B cell (primary cell): Measurements from ENCODE around the gene CELA2A. TPM values are rescaled to one million over a fixed set of nuclear protein-coding genes. Genes with fewer than 3 reads are reported as not detected.
"Not testable (repeated sequence)": the region's sequence is repeated elsewhere in the genome, so short reads cannot be mapped to it uniquely, and the experiment has no call there.

ENCODE experiments used
- ATAC-seq: fragments of 200-7000 bp; cut with Tn5 transposase; one replicate; pipeline ENCODE4 v1.10.0; 2021; ENCODE audit warnings: low read depth, mild to moderate bottlenecking, moderate number of reproducible peaks, moderate library complexity
- CTCF ChIA-PET: fragments of 350-600 bp; sonication (Branson Sonifier 250); formaldehyde crosslinking; loops from one replicate; lab custom pipeline; 2021; ENCODE audit warnings: antibody characterized with exemption, inconsistent platforms; lab: Charles Lee
- POLR2A ChIA-PET: fragments of 350-600 bp; sonication (Branson Sonifier 250); formaldehyde crosslinking; loops from one replicate; lab custom pipeline; 2021; ENCODE audit warnings: antibody characterized with exemption; lab: Charles Lee
- DNase-seq: peaks from one replicate; pipeline ENCODE4 v3.0.0; 2013
- H2AFZ ChIP-seq: 2 replicates; pipeline ENCODE4 v1.6.1; 2012; ENCODE audit warnings: mild to moderate bottlenecking, low read depth, low read length; ENCODE audit not compliant: insufficient read depth, poor library complexity, severe bottlenecking
- H3K27ac ChIP-seq, 2 donors: 1 replicate in 1 of 2; 2 replicates in 1 of 2; pipeline ENCODE4 v1.5.1; 2012 to 2013; ENCODE audit warnings: low read length in 2 of 2, mild to moderate bottlenecking in 2 of 2, moderate library complexity in 1 of 2
- H3K27me3 ChIP-seq, 4 experiments: fragments of 200-600 bp in 1 of 4; sonication (generic) in 1 of 4; replicated peaks in 1 of 4; 1 replicate in 2 of 4; 2 replicates in 2 of 4; pipeline versions ENCODE4 v1.6.1 to v1.7.0; 2013 to 2016; ENCODE audit warnings: low read length in 3 of 4, mild to moderate bottlenecking in 2 of 4, mixed read lengths in 1 of 4, moderate library complexity in 1 of 4; ENCODE audit not compliant: insufficient read depth in 4 of 4, control insufficient read depth in 3 of 4; ENCODE audit errors: control extremely low read depth in 1 of 4
- H3K36me3 ChIP-seq, 2 experiments: replicated peaks in 1 of 2; 1 replicate in 1 of 2; 2 replicates in 1 of 2; pipeline versions ENCODE4 v1.6.1 to v1.7.1; 2013; ENCODE audit warnings: low read length in 1 of 2; ENCODE audit not compliant: insufficient read depth in 2 of 2, control insufficient read depth in 1 of 2; ENCODE audit errors: control extremely low read depth in 1 of 2, extremely low read depth in 1 of 2
- H3K4me1 ChIP-seq, 2 donors: fragments of 200-600 bp in 1 of 2; sonication (generic) in 1 of 2; 1 replicate in 1 of 2; 2 replicates in 1 of 2; pipeline versions ENCODE4 v1.5.1 to v1.6.1; 2013 to 2017; ENCODE audit warnings: low read length in 2 of 2; ENCODE audit not compliant: control insufficient read depth in 2 of 2, insufficient read depth in 2 of 2
- H3K4me2 ChIP-seq: replicated peaks from 2 replicates; pipeline ENCODE3; 2012; ENCODE audit warnings: mild to moderate bottlenecking, low read depth, low read length; ENCODE audit not compliant: poor library complexity, severe bottlenecking
- H3K4me3 ChIP-seq, 5 experiments: fragments of 200-600 bp in 1 of 5; sonication (generic) in 1 of 5; 1 replicate in 3 of 5; 2 replicates in 2 of 5; pipeline versions ENCODE4 v1.5.1 to v1.7.0; 2011 to 2016; ENCODE audit warnings: low read length in 4 of 5, mild to moderate bottlenecking in 4 of 5, low read depth in 2 of 5, control low read depth in 1 of 5, moderate library complexity in 1 of 5; ENCODE audit not compliant: insufficient read depth in 1 of 5; ENCODE audit errors: control extremely low read depth in 1 of 5, extremely low read depth in 1 of 5
- H3K79me2 ChIP-seq: fragments of 200-600 bp; sonication (generic); one replicate; pipeline ENCODE4 v1.6.0; 2016; ENCODE audit warnings: low read length; ENCODE audit not compliant: control insufficient read depth, insufficient read depth
- H3K9ac ChIP-seq: fragments of 200-600 bp; sonication (generic); 2 replicates; pipeline ENCODE4 v1.6.1; 2017; ENCODE audit warnings: mild to moderate bottlenecking, low read length, moderate library complexity
- H3K9me3 ChIP-seq, 3 donors: one replicate each; pipeline versions ENCODE4 v1.6.1 to v1.7.1; 2013; ENCODE audit warnings: low read length in 2 of 3; ENCODE audit not compliant: control insufficient read depth in 2 of 3, insufficient read depth in 1 of 3; ENCODE audit errors: control extremely low read depth in 1 of 3
- H4K20me1 ChIP-seq: 2 replicates; pipeline ENCODE4 v1.6.0; 2012; ENCODE audit warnings: mild to moderate bottlenecking, low read length; ENCODE audit not compliant: insufficient read depth, control insufficient read depth, poor library complexity, severe bottlenecking
- H3K27ac Mint-ChIP-seq: one replicate; pipeline ENCODE4 v1.8.0; 2021; ENCODE audit warnings: mixed read lengths
- H3K27me3 Mint-ChIP-seq: one replicate; pipeline ENCODE4 v1.8.0; 2021; ENCODE audit warnings: mixed read lengths
- H3K4me1 Mint-ChIP-seq: one replicate; pipeline ENCODE4 v1.8.0; 2021; ENCODE audit warnings: mixed read lengths
- H3K4me3 Mint-ChIP-seq: one replicate; pipeline ENCODE4 v1.8.0; 2021; ENCODE audit warnings: mixed read lengths
- H3K9me3 Mint-ChIP-seq: one replicate; pipeline ENCODE4 v1.8.0; 2022; ENCODE audit warnings: mixed read lengths; ENCODE audit not compliant: insufficient read depth
- EZH2 ChIP-seq: IDR thresholded peaks from 2 replicates; pipeline ENCODE4 v1.6.1; 2012; ENCODE audit warnings: borderline replicate concordance, low read depth, mild to moderate bottlenecking, moderate library complexity, low read length; ENCODE audit not compliant: insufficient read depth, poor library complexity, severe bottlenecking
- WGBS: methylation state at CpG from one replicate; pipeline ENCODE4 v1.1.5; 2013; ENCODE audit warnings: missing lambda C conversion rate; ENCODE audit not compliant: insufficient coverage; 5-methylcytosine and 5-hydroxymethylcytosine counted together
- intact Hi-C: fragments of 100-400 bp; cut with micrococcal nuclease; formaldehyde crosslinking; loops from one replicate; pipeline ENCODE4 v1.10.0; 2022
- polyA plus RNA-seq: library from polyadenylated mRNA; depleted of rRNA; stranded (reverse); fragments of >200 nt; gene quantifications from 2 replicates; pipeline ENCODE4 v1.2.3, GENCODE V29; 2012
- total RNA-seq, 2 donors: library from RNA; stranded (reverse); fragments of 120-200 nt in 1 of 2; gene quantifications; 1 replicate in 1 of 2; 2 replicates in 1 of 2; pipeline versions ENCODE4 v1.2.3 to v1.2.4, GENCODE V29; 2013 to 2022
- TF ChIP-seq, protein P1 (sequence below): fragments of 200-600 bp; IDR thresholded peaks from one replicate; pipeline ENCODE4 v1.8.0; 2022; ENCODE audit warnings: antibody characterized with exemption, mild to moderate bottlenecking

CELA2A gene
- total and polyA plus RNA-seq, 2 donors (not counting 1 experiment from before 2014, with no cell fraction given) = not detected

DNA sequence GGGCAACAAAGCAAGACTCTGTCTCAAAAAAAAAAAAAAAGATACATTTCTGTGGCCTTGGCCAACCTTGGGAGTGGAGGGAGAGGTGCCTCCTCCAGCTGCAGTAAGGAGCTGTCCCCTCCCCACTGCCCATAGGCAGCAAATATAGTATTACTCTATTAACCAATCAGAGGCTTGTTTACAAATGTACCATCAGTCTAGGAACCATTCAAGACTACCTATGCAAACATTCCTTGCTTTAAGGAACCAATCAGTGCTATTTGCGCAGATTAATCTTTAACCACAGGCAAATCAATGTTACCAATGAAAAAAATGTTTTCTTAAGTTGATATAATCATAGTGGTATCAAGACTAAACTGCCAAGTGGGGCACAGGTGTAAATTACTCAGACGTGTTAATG lies 1.1 kb downstream of the CELA2A start:
- Histone ChIP-seq H3K27ac (no peak overlapping the region), H3K27me3 (no peaks in the 10 kb centered on the region), H3K9me3 (no peaks in the 10 kb centered on the region), H3K4me2 (no peak overlapping the region), H3K79me2 (no peaks in the 10 kb centered on the region), H3K4me3 (no peak overlapping the region), H2AFZ (no peak overlapping the region), H3K9ac (no peak overlapping the region), H3K36me3 (no peaks in the 10 kb centered on the region), H4K20me1 (no peaks in the 10 kb centered on the region), H3K4me1 (no peaks in the 10 kb centered on the region)
- ATAC-seq (no peak), DNase-seq (no peak)
- Mint-ChIP-seq H3K27me3 (peaks cover 16% of the 10 kb centered on the region), H3K27ac (no peak overlapping the region), H3K4me1 (no peaks in the 10 kb centered on the region), H3K9me3 (no peaks in the 10 kb centered on the region), H3K4me3 (no peak overlapping the region)
- intact Hi-C loops = no loop called here
- POLR2A ChIA-PET = no interaction called here
- TF ChIP-seq EZH2 = no peak
- TF ChIP-seq, protein P1, sequence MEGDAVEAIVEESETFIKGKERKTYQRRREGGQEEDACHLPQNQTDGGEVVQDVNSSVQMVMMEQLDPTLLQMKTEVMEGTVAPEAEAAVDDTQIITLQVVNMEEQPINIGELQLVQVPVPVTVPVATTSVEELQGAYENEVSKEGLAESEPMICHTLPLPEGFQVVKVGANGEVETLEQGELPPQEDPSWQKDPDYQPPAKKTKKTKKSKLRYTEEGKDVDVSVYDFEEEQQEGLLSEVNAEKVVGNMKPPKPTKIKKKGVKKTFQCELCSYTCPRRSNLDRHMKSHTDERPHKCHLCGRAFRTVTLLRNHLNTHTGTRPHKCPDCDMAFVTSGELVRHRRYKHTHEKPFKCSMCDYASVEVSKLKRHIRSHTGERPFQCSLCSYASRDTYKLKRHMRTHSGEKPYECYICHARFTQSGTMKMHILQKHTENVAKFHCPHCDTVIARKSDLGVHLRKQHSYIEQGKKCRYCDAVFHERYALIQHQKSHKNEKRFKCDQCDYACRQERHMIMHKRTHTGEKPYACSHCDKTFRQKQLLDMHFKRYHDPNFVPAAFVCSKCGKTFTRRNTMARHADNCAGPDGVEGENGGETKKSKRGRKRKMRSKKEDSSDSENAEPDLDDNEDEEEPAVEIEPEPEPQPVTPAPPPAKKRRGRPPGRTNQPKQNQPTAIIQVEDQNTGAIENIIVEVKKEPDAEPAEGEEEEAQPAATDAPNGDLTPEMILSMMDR = no peak
- CTCF ChIA-PET = no interaction called here
- no CpG with 5 or more reads among the region's 2 CpGs for WGBS

GRCh38 chr1:15458388-15458787 lies 1.9 kb downstream of the CELA2A start:
- POLR2A ChIA-PET, ATAC-seq, H3K9me3 ChIP-seq, H3K27ac ChIP-seq, intact Hi-C loops, H4K20me1 ChIP-seq, H3K36me3 ChIP-seq, H3K9me3 Mint-ChIP-seq, H3K9ac ChIP-seq, H3K4me1 ChIP-seq, H3K4me3 ChIP-seq, H3K27me3 ChIP-seq, H3K4me3 Mint-ChIP-seq, H3K79me2 ChIP-seq, H2AFZ ChIP-seq, H3K27ac Mint-ChIP-seq, H3K4me1 Mint-ChIP-seq, DNase-seq, CTCF ChIA-PET, H3K4me2 ChIP-seq: not testable (repeated sequence)
- 92% methylated on average over 3 of the region's 4 CpGs for WGBS
- H3K27me3 Mint-ChIP-seq = peaks cover 16% of the 10 kb centered on the region
